PC-3 (cell line): ENCODE data around the gene PNMA1. TPM values are rescaled to one million over a fixed set of nuclear protein-coding genes. Genes with fewer than 3 reads are reported as not detected.

Experiments used
- ATAC-seq: fragments of 200-7000 bp; cut with Tn5 transposase; 2 replicates; pipeline ENCODE4 v1.9.1; 2020; ENCODE audit warnings: mild to moderate bottlenecking, moderate library complexity
- BruUV-seq: library from RNA; stranded (reverse); fragments of 400-500 nt; replicated peaks from 2 replicates; lab custom pipeline; 2021; lab: Mats Ljungman, UMichigan
- CTCF ChIA-PET: fragments of 300-600 bp; sonication (Branson Sonifier 250); formaldehyde crosslinking; loops from one replicate; lab custom pipeline; 2022; ENCODE audit warnings: antibody characterized with exemption; lab: Charles Lee
- POLR2A ChIA-PET: fragments of 300-600 bp; sonication (Branson Sonifier 250); formaldehyde crosslinking; loops from one replicate; lab custom pipeline; 2022; ENCODE audit warnings: antibody characterized with exemption; ENCODE audit not compliant: unreplicated experiment; lab: Charles Lee
- DNase-seq: peaks from one replicate; pipeline ENCODE4 v3.0.0-alpha.2; 2015
- H2AFZ ChIP-seq: fragments of 300-600 bp; sonication (generic); 2 replicates; pipeline ENCODE4 v1.6.0; 2016; ENCODE audit warnings: antibody characterized with exemption, low read length
- H3F3A ChIP-seq: fragments of 300-600 bp; sonication (generic); one replicate; pipeline ENCODE4 v1.6.0; 2017; ENCODE audit warnings: antibody characterized with exemption, low read length, control low read depth, mild to moderate bottlenecking; ENCODE audit not compliant: unreplicated experiment
- H3K27ac ChIP-seq: fragments of 300-600 bp; sonication (generic); 2 replicates; pipeline ENCODE4 v1.5.1; 2016; ENCODE audit warnings: mild to moderate bottlenecking, low read length
- H3K27me3 ChIP-seq: fragments of 300-600 bp; sonication (generic); 2 replicates; pipeline ENCODE4 v1.6.1; 2016; ENCODE audit warnings: low read length, mixed read lengths
- H3K36me3 ChIP-seq: fragments of 300-600 bp; sonication (generic); 2 replicates; pipeline ENCODE4 v1.6.1; 2016; ENCODE audit warnings: low read depth, mixed run types, low read length, mixed read lengths
- H3K4me1 ChIP-seq: fragments of 300-600 bp; sonication (generic); 2 replicates; pipeline ENCODE4 v1.5.1; 2016; ENCODE audit warnings: low read length; ENCODE audit not compliant: insufficient read depth
- H3K4me2 ChIP-seq: fragments of 300-600 bp; sonication (generic); 2 replicates; pipeline ENCODE4 v1.6.0; 2016; ENCODE audit warnings: low read length
- H3K4me3 ChIP-seq: fragments of 300-600 bp; sonication (generic); 2 replicates; pipeline ENCODE4 v1.5.1; 2016; ENCODE audit warnings: mild to moderate bottlenecking, low read length, mixed read lengths
- H3K79me2 ChIP-seq: fragments of 300-600 bp; sonication (generic); 2 replicates; pipeline ENCODE4 v1.6.1; 2017; ENCODE audit warnings: low read length, mixed read lengths
- H3K9ac ChIP-seq: fragments of 300-600 bp; sonication (generic); 2 replicates; pipeline ENCODE4 v1.6.0; 2016; ENCODE audit warnings: mild to moderate bottlenecking, low read length
- H3K9me2 ChIP-seq: fragments of 300-600 bp; sonication (generic); replicated peaks from 2 replicates; pipeline ENCODE4 v1.6.1; 2016; ENCODE audit warnings: mixed run types, low read length, mixed read lengths
- H3K9me3 ChIP-seq: fragments of 300-600 bp; sonication (generic); 2 replicates; pipeline ENCODE4 v1.6.1; 2016; ENCODE audit warnings: low read length, mixed read lengths
- H4K20me1 ChIP-seq: fragments of 300-600 bp; sonication (generic); 2 replicates; pipeline ENCODE4 v1.6.1; 2016; ENCODE audit warnings: low read length, mixed read lengths
- EZH2 ChIP-seq: fragments of 300-600 bp; sonication (generic); IDR thresholded peaks from one replicate; pipeline ENCODE4 v1.6.1; 2017; ENCODE audit warnings: antibody characterized with exemption, mild to moderate bottlenecking, low read length; ENCODE audit not compliant: unreplicated experiment
- EZH2phosphoT487 ChIP-seq: fragments of 300-600 bp; sonication (generic); IDR thresholded peaks from 2 replicates; pipeline ENCODE4 v1.6.1; 2018; ENCODE audit warnings: mild to moderate bottlenecking, antibody characterized with exemption, low read length, borderline replicate concordance
- intact Hi-C: fragments of 100-400 bp; cut with micrococcal nuclease; formaldehyde crosslinking; loops from 2 replicates; pipeline ENCODE4 v1.9.0; 2023
- total RNA-seq: library from RNA; depleted of rRNA; stranded (reverse); fragments of >200 nt; gene quantifications from 2 replicates; pipeline ENCODE4 v1.2.3, GENCODE V29; 2014
- TF ChIP-seq, protein P1 (sequence below): fragments of 300-600 bp; sonication (generic); conservative IDR thresholded peaks from 2 replicates; pipeline ENCODE4 v1.5.1; 2017; ENCODE audit warnings: antibody characterized with exemption, low read depth, mild to moderate bottlenecking, low read length

The PNMA1 gene
- total RNA-seq, 1 experiment from 2014 or later: 30.8 TPM

DNA sequence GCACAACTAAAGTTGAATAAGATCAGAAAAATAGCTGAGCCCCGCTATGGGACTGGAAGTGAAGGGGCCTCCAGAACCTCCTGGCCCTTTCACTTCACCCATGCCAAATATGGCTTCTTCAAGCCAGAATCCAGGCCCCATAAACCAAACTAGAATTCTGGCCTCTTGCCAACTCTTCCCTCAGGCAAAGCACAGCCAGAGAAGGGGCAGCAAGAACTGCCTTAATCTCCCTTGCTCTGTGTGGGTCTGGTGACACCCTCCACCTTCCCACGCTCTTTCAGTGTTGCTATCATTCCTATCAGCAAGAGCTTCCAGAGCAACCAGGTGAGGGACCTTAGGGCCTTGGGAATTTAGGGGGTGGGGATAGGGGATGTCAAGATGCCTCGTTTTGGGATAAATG lies 3.1 kb upstream of the PNMA1 start:
- DNase-seq: no peak
- Histone ChIP-seq H2AFZ (no peak overlapping the region), H3K4me1 (peaks cover 14% of the 10 kb centered on the region), H3K27me3 (no peaks in the 10 kb centered on the region), H3K9ac (no peak overlapping the region), H3K27ac (no peak overlapping the region), H3K36me3 (peaks cover 31% of the 10 kb centered on the region), H3K9me3 (no peaks in the 10 kb centered on the region), H4K20me1 (peaks cover 14% of the 10 kb centered on the region), H3K9me2 (no peaks in the 10 kb centered on the region), H3K79me2 (peaks cover 19% of the 10 kb centered on the region), H3F3A (peaks cover 5% of the 10 kb centered on the region), H3K4me3 (no peak overlapping the region), H3K4me2 (no peak overlapping the region)
- ChIA-PET POLR2A (no interaction called here), CTCF (no interaction called here)
- intact Hi-C loops: no loop called here
- TF ChIP-seq EZH2phosphoT487 (no peak), EZH2 (no peak)
- TF ChIP-seq, protein P1, sequence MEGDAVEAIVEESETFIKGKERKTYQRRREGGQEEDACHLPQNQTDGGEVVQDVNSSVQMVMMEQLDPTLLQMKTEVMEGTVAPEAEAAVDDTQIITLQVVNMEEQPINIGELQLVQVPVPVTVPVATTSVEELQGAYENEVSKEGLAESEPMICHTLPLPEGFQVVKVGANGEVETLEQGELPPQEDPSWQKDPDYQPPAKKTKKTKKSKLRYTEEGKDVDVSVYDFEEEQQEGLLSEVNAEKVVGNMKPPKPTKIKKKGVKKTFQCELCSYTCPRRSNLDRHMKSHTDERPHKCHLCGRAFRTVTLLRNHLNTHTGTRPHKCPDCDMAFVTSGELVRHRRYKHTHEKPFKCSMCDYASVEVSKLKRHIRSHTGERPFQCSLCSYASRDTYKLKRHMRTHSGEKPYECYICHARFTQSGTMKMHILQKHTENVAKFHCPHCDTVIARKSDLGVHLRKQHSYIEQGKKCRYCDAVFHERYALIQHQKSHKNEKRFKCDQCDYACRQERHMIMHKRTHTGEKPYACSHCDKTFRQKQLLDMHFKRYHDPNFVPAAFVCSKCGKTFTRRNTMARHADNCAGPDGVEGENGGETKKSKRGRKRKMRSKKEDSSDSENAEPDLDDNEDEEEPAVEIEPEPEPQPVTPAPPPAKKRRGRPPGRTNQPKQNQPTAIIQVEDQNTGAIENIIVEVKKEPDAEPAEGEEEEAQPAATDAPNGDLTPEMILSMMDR: no peak
- no peak for ATAC-seq
- BruUV-seq: no TSS peak

DNA sequence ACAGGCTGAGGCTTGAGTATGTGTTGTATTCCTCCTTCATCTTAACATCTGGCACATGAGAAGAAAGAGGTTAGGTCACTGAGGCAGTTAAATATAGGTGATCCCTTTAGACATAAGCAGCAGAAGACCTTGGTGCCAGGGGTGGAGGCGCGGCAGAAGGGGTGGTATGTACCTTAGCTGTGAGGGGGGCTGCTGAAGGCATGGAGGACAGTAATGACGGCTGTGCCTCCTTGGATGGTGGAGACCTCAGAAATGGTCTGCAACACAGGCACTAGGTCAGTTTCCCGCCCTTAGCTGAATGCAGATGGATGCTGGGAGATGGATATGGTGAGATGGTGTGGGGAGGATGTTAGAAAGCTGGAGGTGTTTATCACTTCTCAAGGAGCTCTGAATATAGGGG lies 1.5 kb upstream of the PNMA1 start:
- intact Hi-C loops: no loop called here
- CTCF ChIA-PET: no interaction called here

DNA sequence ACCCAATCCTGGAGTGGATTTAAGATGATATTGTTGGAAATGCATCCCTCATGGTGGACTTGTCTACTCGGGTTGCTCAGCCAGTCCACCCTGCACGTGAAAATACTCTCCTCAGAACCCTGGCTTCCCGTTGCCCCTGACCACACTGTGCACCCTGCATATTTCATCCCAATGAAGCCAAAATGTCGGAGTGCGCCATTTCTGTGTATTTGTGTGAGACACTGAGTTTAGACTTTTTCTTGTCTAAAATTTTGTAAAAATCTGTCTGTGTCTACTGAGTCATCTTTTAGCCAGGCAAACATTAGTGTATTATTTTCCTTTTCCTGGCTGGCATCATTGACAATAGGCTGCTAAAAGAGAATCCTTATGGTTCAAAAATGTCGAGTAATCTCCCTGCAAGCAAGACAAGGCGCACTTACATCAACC lies 485 bp upstream of the PNMA1 start:
- Histone ChIP-seq H3K9me3 (no peaks in the 10 kb centered on the region), H4K20me1 (peaks cover 16% of the 10 kb centered on the region), H3F3A (peaks cover 5% of the 10 kb centered on the region), H3K9ac (peak overlapping the region; percentile 96; the same call in 1 of the 2 replicates), H3K4me2 (peak overlapping the region; percentile 90), H3K9me2 (no peaks in the 10 kb centered on the region), H3K36me3 (peaks cover 7% of the 10 kb centered on the region; the same call in 1 of the 2 replicates), H3K4me3 (peak overlapping the region; percentile 99), H3K27me3 (no peaks in the 10 kb centered on the region), H2AFZ (no peak overlapping the region), H3K4me1 (peaks cover 14% of the 10 kb centered on the region), H3K27ac (peak overlapping the region; percentile 78), H3K79me2 (peaks cover 44% of the 10 kb centered on the region)
- POLR2A ChIA-PET: interaction anchor here (0.6 kb wide), 3 partner anchors 9 to 172 kb away, joined by 4 to 9 read pairs (median 8); partner anchors contain the start of gene ZNF410
- CTCF ChIA-PET: interaction anchor here (0.5 kb wide), 1 partner anchor 1294 kb away, joined by 3 read pairs; no protein-coding TSS in a partner anchor
- DNase-seq (peak; percentile 39), ATAC-seq (peak; percentile 25)
- intact Hi-C loops: loop anchor here (5.0 kb wide), 2 partner anchors 52 to 82 kb away; no protein-coding TSS in a partner anchor
- TF ChIP-seq EZH2phosphoT487: no peak
- TF ChIP-seq, protein P1: no peak
- TF ChIP-seq EZH2: no peak
- no TSS peak for BruUV-seq

More for the DNA sequence above, 1.5 kb upstream of the PNMA1 start:
- DNase-seq (no peak), ATAC-seq (no peak)
- peaks cover 16% of the 10 kb centered on the region for H4K20me1 ChIP-seq
- H3K79me2 ChIP-seq: peaks cover 34% of the 10 kb centered on the region
- no peak overlapping the region for H3K27ac ChIP-seq
- H2AFZ ChIP-seq: no peak overlapping the region
- peaks cover 14% of the 10 kb centered on the region for H3K4me1 ChIP-seq
- peaks cover 15% of the 10 kb centered on the region; the same call in 1 of the 2 replicates for H3K36me3 ChIP-seq
- no TSS peak for BruUV-seq
- no peak for TF ChIP-seq EZH2phosphoT487
- TF ChIP-seq, protein P1: no peak
- no peak for TF ChIP-seq EZH2
- no peaks in the 10 kb centered on the region for H3K9me3 ChIP-seq
- no peak overlapping the region for H3K4me2 ChIP-seq
- POLR2A ChIA-PET: no interaction called here
- H3F3A ChIP-seq: peaks cover 5% of the 10 kb centered on the region
- no peaks in the 10 kb centered on the region for H3K27me3 ChIP-seq
- H3K9ac ChIP-seq: no peak overlapping the region
- no peaks in the 10 kb centered on the region for H3K9me2 ChIP-seq
- no peak overlapping the region for H3K4me3 ChIP-seq
